Measurements from ENCODE around the gene SIGLEC8. TPM values are rescaled to one million over a fixed set of nuclear protein-coding genes. Genes with fewer than 3 reads are reported as not detected.
"Not testable (repeated sequence)": the region's sequence is repeated elsewhere in the genome, so short reads cannot be mapped to it uniquely, and the experiment has no call there.

Gene SIGLEC8
- polyA plus RNA-seq, 12 donors: 0.08 to 0.29 (median 0.17) TPM; not detected in 8

GRCh38 chr19:51447510-51447909 lies 10.7 kb downstream of the SIGLEC8 start:
- not testable (repeated sequence) for DNase-seq

- no peak for DNase-seq
Measured at GRCh38 chr19:51441410-51442390, 16.6 kb downstream of the SIGLEC8 start.

GRCh38 chr19:51440846-51441409 lies 17.3 kb downstream of the SIGLEC8 start:
- no peak for DNase-seq

GRCh38 chr19:51440052-51440451 lies 18.2 kb downstream of the SIGLEC8 start:
- no peak for DNase-seq

- no peak for DNase-seq
Measured at GRCh38 chr19:51439021-51439465, 19.2 kb downstream of the SIGLEC8 start.

- DNase-seq: no peak
Measured at GRCh38 chr19:51434456-51434855, 23.8 kb downstream of the SIGLEC8 start.

- DNase-seq: no peak
Measured at GRCh38 chr19:51433043-51433442, 25.2 kb downstream of the SIGLEC8 start.

- DNase-seq: no peak
Measured at GRCh38 chr19:51431124-51431523, 27.1 kb downstream of the SIGLEC8 start.

GRCh38 chr19:51430221-51430620 lies 28.0 kb downstream of the SIGLEC8 start:
- DNase-seq: no peak

- DNase-seq: no peak
Measured at GRCh38 chr19:51427201-51427600, 31.1 kb downstream of the SIGLEC8 start.

GRCh38 chr19:51422053-51422448 lies 36.2 kb downstream of the SIGLEC8 start:
- DNase-seq: peak; percentile 65

GRCh38 chr19:51421229-51422052 lies 36.8 kb downstream of the SIGLEC8 start:
- DNase-seq: no peak

GRCh38 chr19:51420511-51420910 lies 37.7 kb downstream of the SIGLEC8 start:
- not testable (repeated sequence) for DNase-seq

GRCh38 chr19:51418707-51419106 lies 39.5 kb downstream of the SIGLEC8 start:
- no peak for DNase-seq

- no peak for DNase-seq
Measured at GRCh38 chr19:51417810-51418157, 40.5 kb downstream of the SIGLEC8 start.

GRCh38 chr19:51417107-51417809 lies 41.0 kb downstream of the SIGLEC8 start, which contains the start of gene SIGLEC10:
TSS of gene SIGLEC10 (minus strand) at chr19:51417642. CDS start at chr19:51417581, 61 bp downstream.
- DNase-seq: no peak

- DNase-seq: not testable (repeated sequence)
Measured at GRCh38 chr19:51416422-51416821, 41.8 kb downstream of the SIGLEC8 start.

- DNase-seq: no peak
Measured at GRCh38 chr19:51415187-51415586, 43.1 kb downstream of the SIGLEC8 start.

- no peak for DNase-seq
Measured at GRCh38 chr19:51410950-51411748, 47.1 kb downstream of the SIGLEC8 start.

- no peak for DNase-seq
Measured at GRCh38 chr19:51407511-51408131, 50.6 kb downstream of the SIGLEC8 start.

Data from muscle of arm (tissue), 12 donors.